CD1c-positive myeloid dendritic cell (primary cell): ENCODE data around the gene MSRB1.
A peak's percentile ranks its signal among the peaks of the same experiment; 100 is the strongest.

Source experiments
- DNase-seq: peaks from one replicate; pipeline ENCODE4 v3.0.0-alpha.2; 2016; ENCODE audit errors: extremely low spot score

The MSRB1 gene

GRCh38 chr16:1979271-1980029 lies 36.5 kb upstream of the MSRB1 start:
- no peak for DNase-seq

- no peak for DNase-seq
Observed at GRCh38 chr16:1978476-1979120, 35.6 kb upstream of the MSRB1 start.

GRCh38 chr16:1977875-1978268 lies 34.9 kb upstream of the MSRB1 start:
- DNase-seq: no peak

- no peak for DNase-seq
Observed at GRCh38 chr16:1976951-1977874, 34.2 kb upstream of the MSRB1 start.

GRCh38 chr16:1976216-1976520 lies 33.2 kb upstream of the MSRB1 start:
- DNase-seq: no peak

GRCh38 chr16:1975432-1976215 lies 32.6 kb upstream of the MSRB1 start:
- no peak for DNase-seq

- DNase-seq: no peak
Observed at GRCh38 chr16:1974157-1975070, 31.4 kb upstream of the MSRB1 start.

- DNase-seq: no peak
Observed at GRCh38 chr16:1973461-1974156, 30.6 kb upstream of the MSRB1 start.

GRCh38 chr16:1972490-1972877 lies 29.5 kb upstream of the MSRB1 start:
- no peak for DNase-seq

- DNase-seq: peak; percentile 97
Observed at GRCh38 chr16:1971796-1972489, 28.9 kb upstream of the MSRB1 start, which contains the start of gene TBL3. Gene TBL3, plus strand, starts transcription at chr16:1972053. Its CDS starts 112 bp downstream, at chr16:1972165.

- DNase-seq: no peak
Observed at GRCh38 chr16:1968146-1968953, 25.4 kb upstream of the MSRB1 start.

GRCh38 chr16:1966460-1966859 lies 23.5 kb upstream of the MSRB1 start, which contains the start of gene RNF151:
Gene RNF151, plus strand, starts transcription at chr16:1966856. Its CDS starts 26 bp downstream, at chr16:1966882.
- DNase-seq: no peak

GRCh38 chr16:1965396-1966001 lies 22.5 kb upstream of the MSRB1 start:
- DNase-seq: peak; percentile 45

GRCh38 chr16:1964506-1965395 lies 21.8 kb upstream of the MSRB1 start, which contains the start of gene RPS2:
Gene RPS2, minus strand, starts transcription at chr16:1964826. Its CDS starts 201 bp downstream, at chr16:1964625.
- peak; percentile 99 for DNase-seq

GRCh38 chr16:1963806-1964505 lies 21.0 kb upstream of the MSRB1 start:
- peak; percentile 43 for DNase-seq
